Osteoblast (primary cell): ENCODE measurements around the gene TMEM30B. TPM values are rescaled to one million over a fixed set of nuclear protein-coding genes. Genes with fewer than 3 reads are reported as not detected.
A peak's percentile ranks its signal among the peaks of the same experiment; 100 is the strongest.

Source experiments
- DNase-seq: peaks from one replicate; pipeline ENCODE4 v3.0.0; 2011; ENCODE audit warnings: low spot score, mixed read lengths; ENCODE audit not compliant: insufficient read length; ENCODE audit errors: missing footprints
- H2AFZ ChIP-seq: 2 replicates; pipeline ENCODE4 v1.6.0; 2011; ENCODE audit warnings: mild to moderate bottlenecking, low read length
- H3K27ac ChIP-seq: 2 replicates; pipeline ENCODE4 v1.5.1; 2011; ENCODE audit warnings: mild to moderate bottlenecking, low read depth, low read length, moderate library complexity
- H3K27me3 ChIP-seq: 2 replicates; pipeline ENCODE4 v1.6.0; 2012; ENCODE audit warnings: mild to moderate bottlenecking, control low read depth, inconsistent platforms, low read length, moderate library complexity; ENCODE audit not compliant: insufficient read depth
- H3K36me3 ChIP-seq: 2 replicates; pipeline ENCODE4 v1.5.1; 2011; ENCODE audit warnings: mild to moderate bottlenecking, low read length, control low read depth, moderate library complexity; ENCODE audit not compliant: insufficient read depth
- H3K4me1 ChIP-seq: 2 replicates; pipeline ENCODE4 v1.5.1; 2011; ENCODE audit warnings: mild to moderate bottlenecking, low read length, control low read depth, moderate library complexity; ENCODE audit not compliant: insufficient read depth
- H3K4me2 ChIP-seq: 2 replicates; pipeline ENCODE4 v1.6.0; 2011; ENCODE audit warnings: mild to moderate bottlenecking, low read length; ENCODE audit not compliant: insufficient read depth
- H3K4me3 ChIP-seq: fragments of 200-600 bp; sonication (generic); 3 replicates; pipeline ENCODE4 v1.5.1; 2012; ENCODE audit warnings: mild to moderate bottlenecking, low read length, inconsistent platforms; ENCODE audit not compliant: insufficient read depth
- H3K79me2 ChIP-seq: 2 replicates; pipeline ENCODE4 v1.6.0; 2012; ENCODE audit warnings: mild to moderate bottlenecking, low read length, control low read depth, inconsistent platforms; ENCODE audit not compliant: insufficient read depth
- H3K9me3 ChIP-seq: 2 replicates; pipeline ENCODE4 v1.5.1; 2011; ENCODE audit warnings: low read depth, low read length, control low read depth
- H4K20me1 ChIP-seq: 2 replicates; pipeline ENCODE4 v1.6.0; 2012; ENCODE audit warnings: mild to moderate bottlenecking, low read length, control low read depth; ENCODE audit not compliant: insufficient read depth
- total RNA-seq: library from RNA; depleted of rRNA; stranded (reverse); fragments of >200 nt; gene quantifications from 2 replicates; pipeline ENCODE4 v1.2.3, GENCODE V29; 2012
- TF ChIP-seq, protein P1 (sequence below): IDR thresholded peaks from 2 replicates; pipeline ENCODE4 v1.5.1; 2011; ENCODE audit warnings: mild to moderate bottlenecking, low read depth, low read length, moderate library complexity; ENCODE audit errors: extremely low read depth

Gene TMEM30B
- total RNA-seq, 1 donor = 1.1 TPM

DNA sequence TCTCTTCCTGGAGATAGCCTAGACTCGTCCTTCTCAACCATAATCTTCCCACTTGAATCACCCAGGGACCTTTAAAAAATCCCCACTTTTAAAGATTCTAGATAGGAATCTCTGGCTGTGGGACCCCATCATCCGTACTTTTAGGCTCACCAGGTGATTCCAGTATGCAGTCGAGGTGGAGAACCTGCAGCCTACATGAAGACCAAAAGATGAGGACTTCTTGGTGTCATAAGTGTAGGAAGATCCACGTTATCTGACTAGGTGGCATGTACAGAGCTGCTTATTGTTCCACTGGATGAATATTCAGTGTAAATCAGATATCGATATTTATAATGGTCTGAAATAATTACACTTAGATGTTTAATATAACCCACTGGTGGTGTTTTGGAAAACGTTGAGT, 42.8 kb upstream of the TMEM30B start:
- Histone ChIP-seq H3K4me3 (no peak overlapping the region), H3K4me2 (no peak overlapping the region), H3K9me3 (no peaks in the 10 kb centered on the region), H3K79me2 (no peaks in the 10 kb centered on the region), H3K27ac (no peak overlapping the region), H3K27me3 (peaks cover 45% of the 10 kb centered on the region), H2AFZ (no peak overlapping the region), H3K4me1 (no peaks in the 10 kb centered on the region), H4K20me1 (no peaks in the 10 kb centered on the region), H3K36me3 (no peaks in the 10 kb centered on the region)
- peak; percentile 70 for DNase-seq
- TF ChIP-seq, protein P1, sequence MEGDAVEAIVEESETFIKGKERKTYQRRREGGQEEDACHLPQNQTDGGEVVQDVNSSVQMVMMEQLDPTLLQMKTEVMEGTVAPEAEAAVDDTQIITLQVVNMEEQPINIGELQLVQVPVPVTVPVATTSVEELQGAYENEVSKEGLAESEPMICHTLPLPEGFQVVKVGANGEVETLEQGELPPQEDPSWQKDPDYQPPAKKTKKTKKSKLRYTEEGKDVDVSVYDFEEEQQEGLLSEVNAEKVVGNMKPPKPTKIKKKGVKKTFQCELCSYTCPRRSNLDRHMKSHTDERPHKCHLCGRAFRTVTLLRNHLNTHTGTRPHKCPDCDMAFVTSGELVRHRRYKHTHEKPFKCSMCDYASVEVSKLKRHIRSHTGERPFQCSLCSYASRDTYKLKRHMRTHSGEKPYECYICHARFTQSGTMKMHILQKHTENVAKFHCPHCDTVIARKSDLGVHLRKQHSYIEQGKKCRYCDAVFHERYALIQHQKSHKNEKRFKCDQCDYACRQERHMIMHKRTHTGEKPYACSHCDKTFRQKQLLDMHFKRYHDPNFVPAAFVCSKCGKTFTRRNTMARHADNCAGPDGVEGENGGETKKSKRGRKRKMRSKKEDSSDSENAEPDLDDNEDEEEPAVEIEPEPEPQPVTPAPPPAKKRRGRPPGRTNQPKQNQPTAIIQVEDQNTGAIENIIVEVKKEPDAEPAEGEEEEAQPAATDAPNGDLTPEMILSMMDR = no peak

DNA sequence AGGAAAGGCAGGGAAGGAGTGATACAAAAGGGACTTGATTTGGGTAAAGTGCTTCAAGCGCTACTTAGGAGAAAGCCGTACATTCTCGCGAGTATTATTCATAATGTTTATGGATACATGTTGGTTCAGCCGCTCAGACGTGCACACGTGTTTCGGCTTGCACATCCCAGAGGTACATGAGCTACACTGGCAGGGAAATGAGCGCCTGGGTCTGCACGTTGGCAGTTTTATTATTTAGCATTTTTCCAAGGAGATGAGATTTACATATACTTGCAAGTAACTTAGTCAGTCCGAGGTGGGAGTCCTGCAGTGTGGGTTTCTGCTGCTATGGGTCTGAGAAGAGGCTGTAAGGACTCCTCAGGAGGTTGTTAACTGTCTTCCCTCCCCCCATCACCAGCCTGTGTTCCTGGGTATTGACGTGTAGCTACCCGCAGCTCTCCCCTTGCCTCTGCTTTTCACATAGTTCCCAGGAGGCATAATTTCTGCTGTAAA, 41.7 kb upstream of the TMEM30B start:
- Histone ChIP-seq H3K4me2 (no peak overlapping the region), H4K20me1 (no peaks in the 10 kb centered on the region), H3K9me3 (no peaks in the 10 kb centered on the region), H3K4me3 (peak overlapping the region; percentile 35), H3K27me3 (peaks cover 45% of the 10 kb centered on the region), H3K79me2 (no peaks in the 10 kb centered on the region), H3K27ac (no peak overlapping the region), H2AFZ (no peak overlapping the region), H3K4me1 (no peaks in the 10 kb centered on the region), H3K36me3 (no peaks in the 10 kb centered on the region)
- peak; percentile 54 for DNase-seq
- TF ChIP-seq, protein P1 = no peak

DNA sequence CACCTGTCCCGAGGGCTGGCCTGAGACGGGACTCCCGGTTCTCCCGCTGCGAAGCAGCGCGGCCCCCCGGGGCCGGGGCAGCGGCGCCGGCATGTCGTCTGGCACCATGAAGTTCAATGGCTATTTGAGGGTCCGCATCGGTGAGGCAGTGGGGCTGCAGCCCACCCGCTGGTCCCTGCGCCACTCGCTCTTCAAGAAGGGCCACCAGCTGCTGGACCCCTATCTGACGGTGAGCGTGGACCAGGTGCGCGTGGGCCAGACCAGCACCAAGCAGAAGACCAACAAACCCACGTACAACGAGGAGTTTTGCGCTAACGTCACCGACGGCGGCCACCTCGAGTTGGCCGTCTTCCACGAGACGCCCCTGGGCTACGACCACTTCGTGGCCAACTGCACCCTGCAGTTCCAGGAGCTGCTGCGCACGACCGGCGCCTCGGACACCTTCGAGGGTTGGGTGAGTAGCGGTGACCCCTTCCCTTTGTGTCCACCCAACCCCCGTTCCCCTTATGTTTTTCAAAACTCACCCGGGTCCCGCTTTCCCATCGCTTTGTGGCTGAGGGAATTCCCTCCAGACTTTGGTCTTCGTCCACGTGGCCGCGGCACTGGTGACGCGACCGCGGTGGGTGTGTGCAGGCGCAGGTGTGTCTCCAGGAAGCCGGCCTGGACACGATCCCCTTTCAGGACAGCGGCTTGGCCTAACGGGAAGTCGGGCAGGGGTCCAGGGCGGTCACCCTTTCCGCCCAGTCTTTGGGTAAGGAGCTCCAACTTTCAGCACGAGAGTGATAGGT, 41.1 kb upstream of the TMEM30B start:
- TF ChIP-seq, protein P1 = no peak
- H3K4me3 ChIP-seq = peak overlapping the region; percentile 66
- no peaks in the 10 kb centered on the region for H3K79me2 ChIP-seq
- peak; percentile 42 for DNase-seq
- H3K4me2 ChIP-seq = peak overlapping the region; percentile 64
- no peaks in the 10 kb centered on the region for H3K36me3 ChIP-seq
- no peaks in the 10 kb centered on the region for H3K4me1 ChIP-seq
- H3K27me3 ChIP-seq = peaks cover 45% of the 10 kb centered on the region
- H3K9me3 ChIP-seq = no peaks in the 10 kb centered on the region
- no peak overlapping the region for H3K27ac ChIP-seq
- H4K20me1 ChIP-seq = no peaks in the 10 kb centered on the region
- H2AFZ ChIP-seq = peak overlapping the region; percentile 47

DNA sequence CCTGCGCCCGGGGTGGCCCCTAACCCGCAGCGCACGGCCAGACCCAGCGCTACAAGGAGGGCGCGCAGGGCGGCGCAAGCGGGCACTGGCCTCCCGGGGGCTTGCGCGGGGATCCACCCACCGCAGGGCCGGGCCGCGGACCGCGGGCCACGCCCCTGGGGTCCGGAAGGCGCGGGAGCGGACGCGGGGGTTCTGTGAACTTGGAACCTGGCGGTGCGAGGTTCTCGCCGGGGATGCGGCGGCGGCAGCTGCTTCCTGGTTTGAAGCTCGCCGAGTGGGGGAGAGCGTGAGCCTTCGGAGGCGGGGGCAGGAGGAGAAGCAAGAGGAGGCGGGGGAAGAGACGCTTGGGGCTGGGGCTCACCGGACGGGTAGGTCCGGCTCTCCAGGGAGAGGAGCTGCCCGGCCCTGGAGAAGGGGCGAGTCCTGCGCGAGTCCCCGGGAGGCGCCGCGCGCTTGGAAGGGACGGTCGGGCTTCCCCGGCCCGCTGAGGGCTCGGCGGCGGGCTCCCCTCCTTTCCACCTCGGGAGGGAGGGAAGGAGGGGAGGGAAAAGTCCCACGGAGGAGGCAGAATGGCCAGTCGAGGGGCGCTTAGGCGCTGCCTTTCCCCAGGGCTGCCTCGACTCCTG, 40.4 kb upstream of the TMEM30B start, which contains the start of gene PRKCH:
PRKCH (plus strand) TSS at position 195 of the 626 bp plus-strand sequence. CDS start 523 bp downstream, outside the sequence.
- H3K27ac ChIP-seq = no peak within 1 kb of the TSS
- no peaks in the 10 kb centered on the region for H3K36me3 ChIP-seq
- TF ChIP-seq, protein P1 = no peak
- peak within 1 kb of the TSS; percentile 64 for H3K4me2 ChIP-seq
- peak within 1 kb of the TSS; percentile 66 for H3K4me3 ChIP-seq
- H2AFZ ChIP-seq = peak within 1 kb of the TSS; percentile 47
- no peaks in the 10 kb centered on the region for H3K9me3 ChIP-seq
- no peaks in the 10 kb centered on the region for H3K79me2 ChIP-seq
- H3K4me1 ChIP-seq = no peaks in the 10 kb centered on the region
- peak; percentile 76 for DNase-seq
- no peaks in the 10 kb centered on the region for H4K20me1 ChIP-seq
- H3K27me3 ChIP-seq = peaks cover 48% of the 10 kb centered on the region
